Subcutaneous adipose tissue (tissue), 4 donors: Measurements from ENCODE around the gene CHRNA3. TPM values are rescaled to one million over a fixed set of nuclear protein-coding genes. Genes with fewer than 3 reads are reported as not detected.

Experiments used
- total RNA-seq, 4 donors: library from RNA; depleted of rRNA; stranded (reverse); fragments of >200 nt; gene quantifications; one replicate each; pipeline ENCODE4 v1.1.0, GENCODE V29; 2016
- TF ChIP-seq, protein P1 (sequence below): fragments of 450-650 bp; IDR thresholded peaks from one replicate; pipeline ENCODE4 v1.5.1; 2016; ENCODE audit warnings: low read depth, mild to moderate bottlenecking, control low read depth, antibody characterized with exemption, moderate library complexity

The CHRNA3 gene
- total RNA-seq, 4 donors from 2014 or later: not detected

DNA sequence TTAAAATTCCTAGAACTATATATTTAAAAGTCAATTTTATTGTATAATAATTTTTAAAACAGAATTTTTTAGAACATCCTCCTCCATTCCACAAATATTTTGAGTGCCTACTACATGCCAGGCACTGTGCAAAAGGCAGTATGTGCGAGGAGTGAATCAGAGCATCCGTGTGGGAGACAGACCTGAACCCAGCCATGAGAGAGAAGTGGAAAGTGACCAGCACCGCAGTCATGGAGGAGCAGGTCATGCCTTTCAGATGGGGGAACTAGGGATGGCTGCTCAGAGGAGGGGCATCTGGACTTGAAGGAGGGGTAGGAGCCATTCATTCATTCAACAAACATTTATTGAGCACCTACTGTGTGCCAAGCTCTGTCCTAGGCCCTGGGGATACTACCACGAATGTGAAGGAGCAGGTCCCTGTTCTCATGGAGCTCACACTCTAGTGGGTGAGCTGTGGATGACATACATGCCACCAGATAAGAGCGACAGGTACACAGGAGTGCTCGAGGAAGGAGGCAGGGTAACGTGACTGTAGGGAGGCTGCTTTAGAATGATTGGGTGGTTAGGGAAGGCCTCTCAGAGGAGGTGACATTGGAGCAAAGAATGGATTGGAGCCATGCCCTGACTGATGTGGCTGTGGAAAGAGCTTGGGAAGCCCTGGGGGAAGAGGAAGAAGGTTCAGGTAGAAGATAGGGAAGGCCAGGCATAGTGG lies 3.1 kb upstream of the CHRNA3 start:
- TF ChIP-seq, protein P1, sequence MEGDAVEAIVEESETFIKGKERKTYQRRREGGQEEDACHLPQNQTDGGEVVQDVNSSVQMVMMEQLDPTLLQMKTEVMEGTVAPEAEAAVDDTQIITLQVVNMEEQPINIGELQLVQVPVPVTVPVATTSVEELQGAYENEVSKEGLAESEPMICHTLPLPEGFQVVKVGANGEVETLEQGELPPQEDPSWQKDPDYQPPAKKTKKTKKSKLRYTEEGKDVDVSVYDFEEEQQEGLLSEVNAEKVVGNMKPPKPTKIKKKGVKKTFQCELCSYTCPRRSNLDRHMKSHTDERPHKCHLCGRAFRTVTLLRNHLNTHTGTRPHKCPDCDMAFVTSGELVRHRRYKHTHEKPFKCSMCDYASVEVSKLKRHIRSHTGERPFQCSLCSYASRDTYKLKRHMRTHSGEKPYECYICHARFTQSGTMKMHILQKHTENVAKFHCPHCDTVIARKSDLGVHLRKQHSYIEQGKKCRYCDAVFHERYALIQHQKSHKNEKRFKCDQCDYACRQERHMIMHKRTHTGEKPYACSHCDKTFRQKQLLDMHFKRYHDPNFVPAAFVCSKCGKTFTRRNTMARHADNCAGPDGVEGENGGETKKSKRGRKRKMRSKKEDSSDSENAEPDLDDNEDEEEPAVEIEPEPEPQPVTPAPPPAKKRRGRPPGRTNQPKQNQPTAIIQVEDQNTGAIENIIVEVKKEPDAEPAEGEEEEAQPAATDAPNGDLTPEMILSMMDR: no peak

DNA sequence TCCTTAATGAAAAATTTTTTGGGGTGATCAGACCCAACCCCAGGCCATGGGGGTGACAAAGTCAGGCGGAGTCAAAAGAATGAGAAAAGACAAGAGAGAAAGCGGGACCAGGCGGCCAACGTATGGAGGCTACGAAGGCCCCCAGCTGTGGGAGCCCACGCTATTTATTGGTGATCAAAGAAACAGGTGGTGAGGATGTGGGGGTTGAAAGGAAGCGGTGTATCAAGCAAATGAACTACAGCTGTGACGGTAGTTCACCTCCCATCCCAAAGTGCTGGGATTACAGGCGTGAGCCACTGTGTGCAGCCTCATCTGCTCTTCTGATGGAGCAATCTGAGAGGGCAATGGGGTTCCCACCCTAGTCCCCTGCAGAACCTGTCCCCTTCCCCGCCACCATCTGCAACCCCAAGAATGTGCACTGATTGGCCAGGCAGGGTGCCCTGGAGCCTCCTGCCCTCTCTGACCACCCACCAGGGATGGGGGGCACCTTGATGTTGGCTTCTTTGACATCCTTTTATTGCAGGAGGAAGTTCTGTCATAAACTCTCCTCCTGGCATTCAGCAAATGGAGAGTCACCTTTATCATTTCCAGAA lies 1.1 kb upstream of the CHRNA3 start:
- TF ChIP-seq, protein P1: no peak

DNA sequence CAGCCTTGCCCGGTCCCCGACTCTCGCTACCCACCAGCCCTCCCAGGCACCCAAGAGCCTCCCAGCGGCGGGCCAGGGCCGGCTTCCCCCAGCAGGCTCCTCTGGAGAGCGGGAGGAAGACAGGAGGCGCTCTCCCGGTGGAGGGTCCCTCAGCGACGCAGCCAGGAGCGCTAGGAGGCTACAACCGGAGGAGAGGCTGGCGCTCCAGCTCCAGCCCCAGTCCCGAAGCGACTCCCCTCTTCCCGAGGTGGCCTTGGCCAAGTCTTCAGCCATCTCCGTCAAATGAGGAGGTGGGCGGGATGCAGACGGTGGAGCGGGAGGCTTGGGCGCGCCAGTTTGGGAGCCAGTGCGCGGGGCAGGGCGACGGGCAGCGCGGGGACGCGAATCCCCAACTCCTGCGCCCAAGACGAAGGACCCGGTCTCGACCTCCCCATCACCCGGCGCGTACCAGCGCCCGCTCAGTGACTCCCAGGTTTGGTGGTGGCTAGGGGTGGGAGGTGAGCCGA lies 722 bp downstream of the CHRNA3 start:
- TF ChIP-seq, protein P1: no peak

DNA sequence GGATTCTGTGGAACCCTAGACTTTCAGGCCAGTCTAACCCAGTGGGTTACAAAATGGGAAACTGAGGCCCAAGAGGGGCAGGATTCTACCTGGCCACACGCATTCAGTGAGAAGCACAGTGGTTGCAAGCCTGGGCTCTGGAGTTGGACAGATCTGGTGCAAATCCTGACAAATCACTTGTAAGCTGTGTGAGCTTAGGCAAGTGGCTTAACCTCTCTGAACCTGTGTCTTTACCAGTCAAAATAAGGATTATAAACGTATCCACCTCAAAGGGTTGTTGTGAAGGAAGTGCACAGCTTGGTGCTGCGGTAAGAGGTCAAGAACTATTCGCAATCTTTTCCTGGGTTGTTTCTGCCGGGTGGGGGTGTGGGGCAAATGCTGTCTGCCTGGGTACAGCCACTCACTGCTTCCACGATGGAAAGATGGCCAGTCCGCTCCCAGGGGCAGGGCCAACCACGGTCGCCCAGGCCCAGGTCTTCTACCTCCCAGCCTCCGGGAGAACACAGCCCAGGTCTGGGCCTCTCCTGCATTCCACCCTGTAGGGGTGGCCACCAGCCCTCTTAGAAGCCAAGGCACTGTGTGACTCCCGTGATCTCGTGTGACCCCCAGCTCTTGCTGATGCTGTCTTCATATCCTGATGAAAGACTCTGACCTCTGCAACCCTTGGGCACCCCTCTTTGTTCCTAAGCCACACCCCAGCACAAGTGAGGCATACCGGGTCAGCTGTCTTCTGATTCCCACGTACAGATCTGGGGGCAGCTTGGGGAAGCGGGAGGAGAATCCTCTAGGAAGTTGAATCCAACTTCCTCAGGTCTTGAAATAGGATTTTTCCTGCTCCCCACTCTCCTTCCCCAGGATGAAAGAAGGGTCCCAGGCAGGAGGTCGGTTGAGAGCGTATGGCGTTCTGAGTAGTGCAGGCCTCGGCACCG lies 1.5 kb downstream of the CHRNA3 start:
- TF ChIP-seq, protein P1: no peak

DNA sequence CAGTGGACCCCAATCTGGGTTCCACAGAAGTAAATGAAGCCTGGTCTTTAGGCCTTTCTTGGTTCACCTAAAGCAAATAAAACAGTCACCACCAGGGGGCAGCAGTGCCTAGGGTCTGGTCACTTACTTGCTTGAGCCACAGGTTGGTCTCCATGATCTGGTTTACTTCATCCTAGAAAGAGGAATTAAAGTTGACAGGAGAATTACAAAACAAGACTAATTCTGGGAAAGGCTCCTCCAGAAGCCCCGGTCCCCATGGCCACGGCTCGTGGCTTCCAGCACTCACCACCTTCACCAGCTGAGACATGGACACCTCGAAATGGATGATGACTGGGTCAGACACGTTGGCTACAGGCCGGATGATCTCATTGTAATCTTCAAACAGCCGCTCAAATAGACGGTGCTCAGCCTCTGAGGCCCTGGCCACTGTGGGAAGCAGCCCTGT lies 2.3 kb downstream of the CHRNA3 start:
- TF ChIP-seq, protein P1: no peak

DNA sequence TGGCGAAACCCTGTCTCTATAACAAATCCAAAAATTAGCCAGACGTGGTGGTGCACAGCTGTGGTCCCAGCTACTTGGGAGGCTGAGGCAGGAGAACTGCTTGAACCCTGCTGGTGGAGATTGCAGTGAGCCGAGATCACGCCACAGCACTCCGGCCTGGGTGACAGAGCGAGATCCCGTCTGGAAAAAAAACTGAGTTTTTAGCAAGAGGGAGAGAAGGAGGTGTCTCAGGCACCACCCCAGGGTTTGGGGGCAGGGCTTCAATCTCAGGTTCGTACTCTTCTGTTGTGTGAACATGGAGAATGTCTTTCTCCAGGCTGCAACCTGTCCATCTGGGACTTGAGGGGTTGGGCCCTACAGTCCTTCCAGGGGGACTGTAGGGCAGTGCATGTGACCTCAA lies 2.7 kb downstream of the CHRNA3 start:
- TF ChIP-seq, protein P1: no peak
